GDM1 (cell line): ENCODE data around the gene NKAIN4.
"Not testable (repeated sequence)": the region's sequence is repeated elsewhere in the genome, so short reads cannot be mapped to it uniquely, and the experiment has no call there.

Experiments used
- DNase-seq: peaks from one replicate; lab custom pipeline; 2025; lab: John Stamatoyannopoulos, UW

Gene NKAIN4

GRCh38 chr20:63255931-63256704, 1.9 kb upstream of the NKAIN4 start:
- no peak for DNase-seq

GRCh38 chr20:63254606-63255384, 532 bp upstream of the NKAIN4 start:
- no peak for DNase-seq

GRCh38 chr20:63253438-63254231, 628 bp downstream of the NKAIN4 start:
- DNase-seq: no peak

- DNase-seq: no peak
Measured at GRCh38 chr20:63253065-63253437, 1.2 kb downstream of the NKAIN4 start.

- DNase-seq: no peak
Measured at GRCh38 chr20:63252284-63252711, 2.0 kb downstream of the NKAIN4 start.

GRCh38 chr20:63251350-63251749, 2.9 kb downstream of the NKAIN4 start:
- DNase-seq: not testable (repeated sequence)

GRCh38 chr20:63249891-63250290, 4.4 kb downstream of the NKAIN4 start:
- DNase-seq: no peak

- DNase-seq: no peak
Measured at GRCh38 chr20:63248835-63249591, 5.2 kb downstream of the NKAIN4 start.

- no peak for DNase-seq
Measured at GRCh38 chr20:63247671-63248228, 6.5 kb downstream of the NKAIN4 start.

GRCh38 chr20:63246490-63247288, 7.6 kb downstream of the NKAIN4 start:
- DNase-seq: no peak

- no peak for DNase-seq
Measured at GRCh38 chr20:63244468-63244867, 9.8 kb downstream of the NKAIN4 start.

GRCh38 chr20:63243604-63244247, 10.5 kb downstream of the NKAIN4 start:
- no peak for DNase-seq

- DNase-seq: no peak
Measured at GRCh38 chr20:63242736-63243135, 11.5 kb downstream of the NKAIN4 start.

GRCh38 chr20:63241272-63241671, 13.0 kb downstream of the NKAIN4 start:
- DNase-seq: no peak

GRCh38 chr20:63240004-63240403, 14.3 kb downstream of the NKAIN4 start:
- no peak for DNase-seq

- no peak for DNase-seq
Measured at GRCh38 chr20:63239431-63239830, 14.8 kb downstream of the NKAIN4 start.

GRCh38 chr20:63238514-63239125, 15.6 kb downstream of the NKAIN4 start:
- DNase-seq: no peak

GRCh38 chr20:63238031-63238430, 16.2 kb downstream of the NKAIN4 start:
- DNase-seq: no peak

- no peak for DNase-seq
Measured at GRCh38 chr20:63236116-63236837, 18.0 kb downstream of the NKAIN4 start.
